Mammary epithelial cell (primary cell): ENCODE results near the gene CAMLG.
"Not testable (repeated sequence)": the region's sequence is repeated elsewhere in the genome, so short reads cannot be mapped to it uniquely, and the experiment has no call there.

ENCODE experiments used
- CTCF ChIP-seq, 2 donors: IDR thresholded peaks in 1 of 2; conservative IDR thresholded peaks in 1 of 2; 2 replicates each; pipeline ENCODE4 v1.5.1; 2011 to 2012; ENCODE audit warnings: inconsistent platforms in 2 of 2, low read length in 2 of 2, mild to moderate bottlenecking in 2 of 2, control low read depth in 1 of 2, low read depth in 1 of 2; ENCODE audit not compliant: insufficient read depth in 1 of 2; ENCODE audit errors: extremely low read depth in 1 of 2
- EZH2 ChIP-seq: IDR thresholded peaks from 2 replicates; pipeline ENCODE4 v1.6.1; 2012; ENCODE audit warnings: low read length, inconsistent platforms, borderline replicate concordance

DNA sequence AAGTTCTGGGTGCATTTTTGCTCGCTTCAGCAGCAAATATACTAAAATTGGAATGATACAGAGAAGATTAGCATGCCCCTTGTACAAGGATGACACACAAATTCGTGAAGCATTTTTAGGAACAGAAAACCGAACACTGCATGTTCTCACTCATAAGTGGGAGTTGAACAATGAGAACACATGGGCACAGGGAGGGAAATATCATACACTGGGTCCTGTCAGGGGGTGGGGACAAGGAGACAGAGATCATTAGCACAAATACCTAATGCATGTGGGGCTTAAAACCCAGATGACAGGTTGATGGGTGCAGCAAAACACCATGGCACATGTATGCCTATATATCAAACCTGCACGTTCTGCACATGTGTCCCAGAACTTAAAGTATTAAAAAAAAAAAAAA, 22.9 kb upstream of the CAMLG start:
- TF ChIP-seq EZH2; CTCF (conservative IDR thresholded peaks at IDR 0.05 in 1 of 2, IDR thresholded peaks at IDR 0.05 in 1 of 2; ENCODE audit: extremely low read depth in 1 of 2, insufficient read depth in 1 of 2, low read depth in 1 of 2, low read length in 2 of 2): not testable (repeated sequence)
